Limb (tissue), 2 donors: ENCODE results near the gene RPL22.
A peak's percentile ranks its signal among the peaks of the same experiment; 100 is the strongest.

Experiments
- DNase-seq, 2 donors: peaks; one replicate each; pipeline ENCODE4 v3.0.0-alpha.2; 2016; ENCODE audit errors: extremely low spot score in 2 of 2

RPL22 gene

GRCh38 chr1:6205849-6206519, 6.6 kb upstream of the RPL22 start, which contains the start of gene RNF207:
RNF207 (plus strand) TSS chr1:6206119; CDS start chr1:6206536, 417 bp downstream.
- peak in 1 of 2 donors; percentile 81 for DNase-seq

- DNase-seq: no peak
Measured at GRCh38 chr1:6202256-6202655, 2.9 kb upstream of the RPL22 start.

- no peak for DNase-seq
Measured at GRCh38 chr1:6200188-6200809, 904 bp upstream of the RPL22 start.

GRCh38 chr1:6198646-6199297, 623 bp downstream of the RPL22 start:
- no peak for DNase-seq

GRCh38 chr1:6197746-6198427, 1.5 kb downstream of the RPL22 start:
- DNase-seq: no peak

GRCh38 chr1:6191968-6192367, 7.4 kb downstream of the RPL22 start:
- no peak for DNase-seq

- no peak for DNase-seq
Measured at GRCh38 chr1:6188466-6188865, 10.9 kb downstream of the RPL22 start.

GRCh38 chr1:6185635-6186382, 13.6 kb downstream of the RPL22 start:
- DNase-seq: no peak

- no peak for DNase-seq
Measured at GRCh38 chr1:6185151-6185550, 14.2 kb downstream of the RPL22 start.

- no peak for DNase-seq
Measured at GRCh38 chr1:6184083-6184783, 15.2 kb downstream of the RPL22 start.

GRCh38 chr1:6183520-6183989, 15.8 kb downstream of the RPL22 start:
- DNase-seq: no peak

GRCh38 chr1:6181347-6181770, 18.0 kb downstream of the RPL22 start:
- DNase-seq: no peak

- no peak for DNase-seq
Measured at GRCh38 chr1:6180707-6181311, 18.6 kb downstream of the RPL22 start.

GRCh38 chr1:6180268-6180706, 19.1 kb downstream of the RPL22 start, which contains the start of gene CHD5:
CHD5 (minus strand) TSS chr1:6180321; CDS start chr1:6180023, 298 bp downstream.
- peak in 1 of 2 donors; percentile 65 for DNase-seq

GRCh38 chr1:6179564-6180175, 19.7 kb downstream of the RPL22 start:
- peak in 1 of 2 donors; percentile 52 for DNase-seq

GRCh38 chr1:6178751-6179563, 20.4 kb downstream of the RPL22 start:
- DNase-seq: no peak

- no peak for DNase-seq
Measured at GRCh38 chr1:6177681-6178380, 21.6 kb downstream of the RPL22 start.

GRCh38 chr1:6176779-6177178, 22.6 kb downstream of the RPL22 start:
- peak in 1 of 2 donors; percentile 17 for DNase-seq
